ENCODE data around the gene DCAKD.

The DCAKD gene

DNA sequence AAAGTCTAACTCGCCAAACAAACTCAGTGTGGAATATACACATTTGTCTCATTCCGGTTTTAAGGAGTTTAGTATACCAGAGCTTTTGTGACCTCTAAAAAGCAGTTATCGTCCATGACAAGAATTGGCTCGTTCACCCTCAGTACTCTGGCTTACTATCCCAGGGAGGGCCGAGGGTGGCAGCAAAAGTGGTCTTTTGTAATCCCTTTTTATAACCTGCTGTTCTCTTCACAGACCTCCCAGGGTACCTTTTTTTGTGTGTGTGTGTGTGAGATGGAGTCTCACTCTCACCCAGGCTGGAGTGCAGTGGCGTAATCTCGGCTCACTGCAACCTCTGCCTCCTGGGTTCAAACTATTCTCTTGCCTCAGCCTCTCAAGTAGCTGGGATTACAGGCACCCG is 18.6 kb upstream of the DCAKD start:
- DNase-seq (ENCODE audit: low read depth), result no peak
- H3K4me3 ChIP-seq (ENCODE audit: control insufficient read depth, low read depth, low read length), result no peak overlapping the region
- TF ChIP-seq, protein P1, sequence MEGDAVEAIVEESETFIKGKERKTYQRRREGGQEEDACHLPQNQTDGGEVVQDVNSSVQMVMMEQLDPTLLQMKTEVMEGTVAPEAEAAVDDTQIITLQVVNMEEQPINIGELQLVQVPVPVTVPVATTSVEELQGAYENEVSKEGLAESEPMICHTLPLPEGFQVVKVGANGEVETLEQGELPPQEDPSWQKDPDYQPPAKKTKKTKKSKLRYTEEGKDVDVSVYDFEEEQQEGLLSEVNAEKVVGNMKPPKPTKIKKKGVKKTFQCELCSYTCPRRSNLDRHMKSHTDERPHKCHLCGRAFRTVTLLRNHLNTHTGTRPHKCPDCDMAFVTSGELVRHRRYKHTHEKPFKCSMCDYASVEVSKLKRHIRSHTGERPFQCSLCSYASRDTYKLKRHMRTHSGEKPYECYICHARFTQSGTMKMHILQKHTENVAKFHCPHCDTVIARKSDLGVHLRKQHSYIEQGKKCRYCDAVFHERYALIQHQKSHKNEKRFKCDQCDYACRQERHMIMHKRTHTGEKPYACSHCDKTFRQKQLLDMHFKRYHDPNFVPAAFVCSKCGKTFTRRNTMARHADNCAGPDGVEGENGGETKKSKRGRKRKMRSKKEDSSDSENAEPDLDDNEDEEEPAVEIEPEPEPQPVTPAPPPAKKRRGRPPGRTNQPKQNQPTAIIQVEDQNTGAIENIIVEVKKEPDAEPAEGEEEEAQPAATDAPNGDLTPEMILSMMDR (IDR thresholded peaks at IDR 0.05; ENCODE audit: control insufficient read depth, insufficient read depth, low read depth, low read length, missing control alignments), result no peak

DNA sequence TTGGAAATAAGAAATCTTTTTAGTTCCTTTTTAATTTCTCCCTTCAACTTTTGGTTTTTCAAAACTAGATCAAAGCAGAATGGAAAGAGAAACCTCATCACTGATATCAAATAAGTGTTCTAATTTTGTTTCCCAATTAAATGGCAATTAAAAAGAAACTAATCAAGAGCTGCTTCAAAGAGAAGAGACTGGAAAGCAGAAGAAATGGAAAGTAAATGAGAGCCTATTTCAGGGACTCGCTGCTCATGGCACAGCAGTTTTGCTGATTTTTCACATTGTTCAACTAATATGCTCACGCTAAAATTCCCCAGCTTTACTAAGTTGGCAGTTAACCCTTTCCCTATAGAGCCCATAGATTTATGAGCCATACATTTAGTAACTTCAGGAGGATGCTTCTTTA is 16.2 kb upstream of the DCAKD start:
- DNase-seq (ENCODE audit: low read depth), result no peak
- TF ChIP-seq, protein P1 (IDR thresholded peaks at IDR 0.05; ENCODE audit: control insufficient read depth, insufficient read depth, low read depth, low read length, missing control alignments), result no peak
- no peak overlapping the region for H3K4me3 ChIP-seq (ENCODE audit: control insufficient read depth, low read depth, low read length)

DNA sequence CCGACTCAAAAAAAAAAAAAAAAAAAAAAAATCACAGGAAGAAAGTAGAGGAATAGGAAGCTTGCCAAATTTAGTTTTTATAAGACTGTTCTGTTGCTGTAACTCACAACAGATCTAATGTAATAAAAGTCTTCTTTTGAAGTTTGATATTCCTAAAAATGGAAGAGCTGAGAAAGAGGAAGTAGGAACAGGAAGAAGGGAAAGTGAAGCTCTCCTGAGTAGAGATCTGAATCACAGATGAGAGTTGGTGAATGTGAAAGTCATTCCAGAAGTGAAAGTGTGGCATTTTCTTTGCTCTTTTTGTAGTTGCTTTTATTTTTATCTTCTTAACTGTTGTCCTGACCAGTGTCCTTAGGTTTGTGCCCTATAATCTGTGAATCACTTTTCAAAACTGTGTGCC is 11.8 kb upstream of the DCAKD start:
- DNase-seq (ENCODE audit: low read depth), result no peak
- no peak overlapping the region for H3K4me3 ChIP-seq (ENCODE audit: control insufficient read depth, low read depth, low read length)
- TF ChIP-seq, protein P1 (IDR thresholded peaks at IDR 0.05; ENCODE audit: control insufficient read depth, insufficient read depth, low read depth, low read length, missing control alignments), result no peak

GRCh38 chr17:45061606-45062205 is 10.3 kb upstream of the DCAKD start:
- DNase-seq (ENCODE audit: low read depth), result no peak
- peak overlapping the region; percentile 88 for H3K4me3 ChIP-seq (ENCODE audit: control insufficient read depth, low read depth, low read length)
- TF ChIP-seq, protein P1 (IDR thresholded peaks at IDR 0.05; ENCODE audit: control insufficient read depth, insufficient read depth, low read depth, low read length, missing control alignments), result no peak

DNA sequence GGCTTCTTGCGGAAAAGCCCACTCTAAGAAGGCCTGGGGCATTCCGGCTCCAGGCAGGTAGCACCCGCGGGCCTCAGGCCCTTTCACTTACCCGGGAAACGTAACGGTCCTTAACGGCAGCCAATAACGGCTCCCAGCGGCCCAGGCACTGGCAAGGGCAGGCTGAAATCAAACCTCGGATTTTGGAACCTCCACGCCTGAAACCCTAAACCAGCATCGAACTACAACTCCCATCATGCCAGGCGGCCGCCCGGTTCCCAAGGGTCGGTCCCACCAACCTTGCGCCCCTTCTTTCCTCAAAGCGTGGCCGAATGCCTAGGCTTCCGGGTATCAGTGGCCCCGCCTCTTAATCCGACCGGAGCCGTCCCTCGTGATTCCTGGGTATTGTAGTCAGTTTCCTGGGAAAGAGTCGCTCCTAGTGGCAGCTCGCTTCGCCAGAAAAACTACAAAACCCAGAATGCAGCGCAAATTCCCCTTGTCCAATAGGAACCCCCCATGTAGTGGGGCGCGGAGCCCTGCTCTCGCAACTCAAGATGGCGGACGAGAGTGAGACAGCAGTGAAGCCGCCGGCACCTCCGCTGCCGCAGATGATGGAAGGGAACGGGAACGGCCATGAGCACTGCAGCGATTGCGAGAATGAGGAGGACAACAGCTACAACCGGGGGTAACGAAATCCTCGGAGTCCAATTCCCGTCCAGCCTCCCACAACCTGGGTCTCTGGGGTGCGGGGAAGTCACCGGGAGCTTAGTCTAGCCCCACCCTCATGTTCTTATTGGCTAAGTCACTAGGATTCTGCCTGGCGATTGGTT is 9.6 kb upstream of the DCAKD start, which contains the start of gene NMT1:
Gene NMT1, plus strand, starts transcription at position 521 of the 809 bp plus-strand sequence. Its CDS starts 13 bp downstream, at position 534.
- peak within 1 kb of the TSS; percentile 88 for H3K4me3 ChIP-seq (ENCODE audit: control insufficient read depth, low read depth, low read length)
- DNase-seq (ENCODE audit: low read depth), result peak; percentile 97
- TF ChIP-seq, protein P1 (IDR thresholded peaks at IDR 0.05; ENCODE audit: control insufficient read depth, insufficient read depth, low read depth, low read length, missing control alignments), result no peak

- H3K4me3 ChIP-seq (ENCODE audit: control insufficient read depth, low read depth, low read length), result peak overlapping the region; percentile 88
- TF ChIP-seq, protein P1 (IDR thresholded peaks at IDR 0.05; ENCODE audit: control insufficient read depth, insufficient read depth, low read depth, low read length, missing control alignments), result no peak
- DNase-seq (ENCODE audit: low read depth), result no peak
These were observed 9.0 kb upstream of the DCAKD start for GRCh38 chr17:45060382-45060796.

All from AG09309 (cell line).